ENCODE measurements around the gene SNAI3. TPM values are rescaled to one million over a fixed set of nuclear protein-coding genes. Genes with fewer than 3 reads are reported as not detected.

SNAI3 gene
- total RNA-seq, 1 donor from 2014 or later, result not detected

DNA sequence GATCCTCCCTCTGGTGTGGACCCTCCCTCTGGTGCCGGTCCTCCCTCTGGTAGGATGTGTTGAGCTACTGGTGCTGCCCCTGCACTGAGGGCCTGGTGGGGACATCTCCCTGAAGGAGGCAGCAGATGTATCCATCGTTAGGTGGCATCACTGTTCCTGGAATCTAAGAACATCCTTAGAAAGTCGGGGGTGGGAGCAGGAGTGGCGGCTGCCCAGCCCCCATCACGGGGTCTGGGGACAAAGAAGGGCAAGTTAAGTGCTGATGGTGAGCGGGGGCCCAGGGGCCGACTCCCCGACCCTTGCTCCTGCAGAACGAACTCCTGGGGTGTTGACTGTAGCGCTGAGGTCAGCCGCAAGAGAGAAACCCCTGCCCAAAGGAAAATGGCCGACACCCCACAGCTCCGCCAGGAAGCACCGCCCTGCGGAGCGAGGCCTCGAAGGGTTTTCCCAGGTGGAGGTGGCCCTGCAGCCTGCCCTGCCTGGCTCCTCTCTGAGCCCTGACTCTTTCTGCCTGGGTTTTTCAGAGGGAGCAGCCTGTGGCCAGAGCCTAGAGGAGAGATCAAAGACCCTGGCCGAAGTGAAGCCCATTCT, 25.5 kb upstream of the SNAI3 start:
- Histone ChIP-seq H3K4me3 (ENCODE audit: low read depth, low read length) (no peak overlapping the region), H3K27me3 (ENCODE audit: control insufficient read depth, insufficient read depth, low read length) (no peaks in the 10 kb centered on the region), H3K36me3 (ENCODE audit: control insufficient read depth, insufficient read depth, low read length) (peaks cover 16% of the 10 kb centered on the region)
- DNase-seq (ENCODE audit: low read depth), result no peak
- TF ChIP-seq CTCF (IDR thresholded peaks at IDR 0.05; ENCODE audit: insufficient read depth, low read length, severe bottlenecking), result no peak
- FAIRE-seq, result no peak

DNA sequence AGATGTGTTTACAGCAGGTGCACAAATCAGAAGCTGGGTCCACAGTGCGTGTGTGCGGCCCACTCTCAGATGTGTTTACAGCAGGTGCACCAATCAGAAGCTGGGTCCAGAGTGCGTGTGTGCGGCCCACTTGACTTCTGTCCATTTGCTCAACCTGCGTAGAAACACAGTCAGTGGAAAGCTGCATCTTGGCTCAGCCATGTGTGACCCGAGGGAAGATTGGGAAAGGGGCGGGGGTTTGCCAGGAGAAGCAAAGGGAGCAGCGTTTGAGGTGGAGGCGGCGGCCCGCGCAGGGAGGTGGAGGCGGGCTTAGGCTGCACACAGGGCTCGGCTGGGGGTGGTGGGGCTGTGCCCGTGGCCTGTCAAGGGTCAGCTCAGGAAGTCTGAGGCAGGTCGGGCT, 24.2 kb upstream of the SNAI3 start:
- DNase-seq (ENCODE audit: low read depth) (no peak), FAIRE-seq (peak; percentile 32)
- TF ChIP-seq CTCF (IDR thresholded peaks at IDR 0.05; ENCODE audit: insufficient read depth, low read length, severe bottlenecking), result no peak
- H3K4me3 ChIP-seq (ENCODE audit: low read depth, low read length), result no peak overlapping the region
- H3K36me3 ChIP-seq (ENCODE audit: control insufficient read depth, insufficient read depth, low read length), result peaks cover 13% of the 10 kb centered on the region
- H3K27me3 ChIP-seq (ENCODE audit: control insufficient read depth, insufficient read depth, low read length), result no peaks in the 10 kb centered on the region

GRCh38 chr16:88706965-88707826, 20.9 kb upstream of the SNAI3 start:
- Histone ChIP-seq H3K36me3 (ENCODE audit: control insufficient read depth, insufficient read depth, low read length) (peaks cover 6% of the 10 kb centered on the region), H3K27me3 (ENCODE audit: control insufficient read depth, insufficient read depth, low read length) (no peaks in the 10 kb centered on the region), H3K4me3 (ENCODE audit: low read depth, low read length) (peak overlapping the region; percentile 99)
- DNase-seq (ENCODE audit: low read depth), result no peak
- no peak for FAIRE-seq
- TF ChIP-seq CTCF (IDR thresholded peaks at IDR 0.05; ENCODE audit: insufficient read depth, low read length, severe bottlenecking), result no peak

DNA sequence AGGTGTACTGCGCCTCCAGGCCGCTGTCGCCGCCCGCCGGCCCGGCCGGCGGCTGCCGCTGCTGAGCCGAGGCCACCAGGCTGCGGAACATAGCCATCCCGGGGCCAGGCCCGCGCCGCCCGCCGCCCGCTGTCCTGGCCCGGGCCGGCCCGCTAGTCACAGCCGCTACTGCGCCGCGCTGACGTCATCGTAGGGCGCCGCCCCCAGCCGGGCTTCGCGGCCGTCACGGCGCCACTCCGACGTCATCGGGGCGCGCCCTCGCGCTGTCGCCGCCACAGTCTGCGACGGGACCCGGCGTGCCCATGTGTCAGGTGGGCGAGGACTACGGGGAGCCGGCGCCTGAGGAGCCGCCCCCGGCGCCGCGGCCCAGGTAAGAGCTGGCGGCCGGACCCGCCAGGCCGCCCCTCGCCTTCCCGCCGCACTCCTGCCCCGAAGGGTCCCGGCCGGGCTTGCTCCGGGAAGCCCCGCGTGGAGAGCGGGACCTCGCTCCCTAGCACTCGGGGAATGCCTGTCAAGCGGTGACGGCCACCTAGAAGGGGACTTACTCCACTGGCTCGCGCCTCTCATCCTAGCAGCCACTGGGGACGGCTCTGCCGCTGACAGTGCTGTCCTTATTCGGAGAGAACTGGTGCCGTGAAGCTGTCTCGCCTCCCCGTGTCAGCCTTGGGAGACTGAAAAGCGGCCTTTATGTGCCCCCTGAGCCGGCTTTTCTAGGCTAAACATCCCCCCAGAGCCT, 20.1 kb upstream of the SNAI3 start, which contains the start of the genes CTU2 and RNF166:
TSS of gene CTU2 (plus strand) at position 275 of the 736 bp plus-strand sequence. CDS start at position 303, 28 bp downstream.
TSS of gene RNF166 (minus strand) at position 180 of the 736 bp plus-strand sequence. CDS start at position 97, 83 bp downstream.
- Histone ChIP-seq H3K36me3 (ENCODE audit: control insufficient read depth, insufficient read depth, low read length) (peaks cover 6% of the 10 kb centered on the region), H3K4me3 (ENCODE audit: low read depth, low read length) (peak within 1 kb of the TSS; percentile 99), H3K27me3 (ENCODE audit: control insufficient read depth, insufficient read depth, low read length) (no peaks in the 10 kb centered on the region)
- no peak for FAIRE-seq
- DNase-seq (ENCODE audit: low read depth), result peak; percentile 73
- no peak for TF ChIP-seq CTCF (IDR thresholded peaks at IDR 0.05; ENCODE audit: insufficient read depth, low read length, severe bottlenecking)

GRCh38 chr16:88705801-88706228, 19.5 kb upstream of the SNAI3 start:
- Histone ChIP-seq H3K4me3 (ENCODE audit: low read depth, low read length) (peak overlapping the region; percentile 99), H3K36me3 (ENCODE audit: control insufficient read depth, insufficient read depth, low read length) (peaks cover 6% of the 10 kb centered on the region), H3K27me3 (ENCODE audit: control insufficient read depth, insufficient read depth, low read length) (no peaks in the 10 kb centered on the region)
- FAIRE-seq (no peak), DNase-seq (ENCODE audit: low read depth) (no peak)
- TF ChIP-seq CTCF (IDR thresholded peaks at IDR 0.05; ENCODE audit: insufficient read depth, low read length, severe bottlenecking), result no peak

Measured in bronchial epithelial cell (primary cell).